Central memory CD8-positive, alpha-beta T cell (primary cell): ENCODE data around the gene SOD2.
"Not testable (repeated sequence)": the region's sequence is repeated elsewhere in the genome, so short reads cannot be mapped to it uniquely, and the experiment has no call there.

Experiments
- ATAC-seq: fragments of 150-1000 bp; cut with Tn5 transposase; replicated peaks from 2 replicates; pipeline ENCODE4 v1.10.0; 2022; ENCODE audit warnings: mild to moderate bottlenecking, moderate FRiP score, moderate number of reproducible peaks; ENCODE audit not compliant: poor library complexity, severe bottlenecking; ENCODE audit errors: extremely low read depth
- DNase-seq, 2 donors: peaks; one replicate each; pipeline ENCODE4 v3.0.0; 2021; ENCODE audit warnings: low spot score in 2 of 2
- H3K27ac Mint-ChIP-seq: one replicate; pipeline ENCODE4 v1.8.0; 2022; ENCODE audit warnings: low read depth, mild to moderate bottlenecking, moderate library complexity, mixed read lengths
- H3K27me3 Mint-ChIP-seq: one replicate; pipeline ENCODE4 v1.8.0; 2022; ENCODE audit warnings: mixed read lengths
- H3K36me3 Mint-ChIP-seq: one replicate; pipeline ENCODE4 v1.8.0; 2022; ENCODE audit warnings: mild to moderate bottlenecking, moderate library complexity, mixed read lengths; ENCODE audit not compliant: insufficient read depth
- H3K4me1 Mint-ChIP-seq: one replicate; pipeline ENCODE4 v1.8.0; 2022; ENCODE audit warnings: mixed read lengths
- H3K4me3 Mint-ChIP-seq: one replicate; pipeline ENCODE4 v1.8.0; 2022; ENCODE audit warnings: mild to moderate bottlenecking, moderate library complexity, mixed read lengths
- H3K9me3 Mint-ChIP-seq: one replicate; pipeline ENCODE4 v1.8.0; 2022; ENCODE audit warnings: mixed read lengths

The SOD2 gene

DNA sequence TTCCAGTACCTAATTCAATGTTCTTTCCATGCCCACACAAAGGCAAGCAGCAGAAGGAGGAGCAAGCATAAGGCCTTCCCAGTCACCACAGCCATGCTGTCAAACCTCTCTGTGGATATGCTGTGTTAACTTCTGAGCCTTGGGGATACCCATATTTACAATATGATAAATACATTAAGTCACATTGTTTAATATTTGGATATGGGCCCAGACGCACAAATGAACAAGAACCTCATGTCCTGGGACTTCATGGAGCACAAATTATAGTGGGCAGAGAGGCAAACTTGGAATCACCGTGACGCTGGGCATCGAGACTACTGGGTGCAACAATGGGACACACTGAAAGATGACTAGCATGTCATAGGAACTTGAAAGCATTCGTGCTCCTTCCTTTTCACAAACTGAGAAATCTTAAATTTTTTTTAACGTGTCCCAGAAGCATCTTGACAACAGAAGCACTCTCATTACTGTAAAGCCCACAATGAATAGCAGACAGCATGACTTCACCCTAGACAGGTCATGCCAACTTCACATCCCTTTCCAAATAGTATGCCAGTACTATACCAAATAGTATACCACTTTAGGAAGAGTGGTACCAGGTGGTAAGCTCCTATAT lies 16.0 kb downstream of the SOD2 start:
- Mint-ChIP-seq H3K36me3 (peaks cover 17% of the 10 kb centered on the region), H3K4me3 (no peak overlapping the region), H3K4me1 (peaks cover 20% of the 10 kb centered on the region), H3K9me3 (no peaks in the 10 kb centered on the region), H3K27me3 (no peaks in the 10 kb centered on the region), H3K27ac (no peak overlapping the region)
- DNase-seq: no peak
- no peak for ATAC-seq

DNA sequence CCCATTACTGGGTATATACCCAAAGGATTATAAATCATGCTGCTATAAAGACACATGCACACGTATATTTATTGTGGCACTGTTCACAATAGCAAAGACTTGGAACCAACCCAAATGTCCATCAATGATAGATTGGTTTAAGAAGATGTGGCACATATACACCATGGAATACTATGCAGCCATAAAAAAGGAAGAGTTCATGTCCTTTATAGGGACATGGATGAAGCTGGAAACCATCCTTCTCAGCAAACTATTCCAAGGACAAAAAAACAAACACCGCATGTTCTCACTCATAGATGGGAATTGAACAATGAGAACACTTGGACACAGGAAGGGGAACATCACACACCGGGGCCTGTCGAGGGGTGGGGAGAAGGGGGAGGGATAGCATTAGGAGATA lies 16.8 kb downstream of the SOD2 start:
- DNase-seq, H3K9me3 Mint-ChIP-seq, H3K27ac Mint-ChIP-seq, H3K4me3 Mint-ChIP-seq, ATAC-seq, H3K27me3 Mint-ChIP-seq: not testable (repeated sequence)
- Mint-ChIP-seq H3K4me1 (peaks cover 14% of the 10 kb centered on the region), H3K36me3 (peaks cover 13% of the 10 kb centered on the region)

- no peaks in the 10 kb centered on the region for H3K4me1 Mint-ChIP-seq
- H3K4me3 Mint-ChIP-seq: no peak overlapping the region
- DNase-seq (no peak), ATAC-seq (no peak)
- peaks cover 7% of the 10 kb centered on the region for H3K36me3 Mint-ChIP-seq
- no peaks in the 10 kb centered on the region for H3K9me3 Mint-ChIP-seq
- no peak overlapping the region for H3K27ac Mint-ChIP-seq
- H3K27me3 Mint-ChIP-seq: no peaks in the 10 kb centered on the region
Observed at GRCh38 chr6:159665868-159666635, 27.0 kb downstream of the SOD2 start.

GRCh38 chr6:159663368-159663889 lies 29.6 kb downstream of the SOD2 start:
- H3K27me3 Mint-ChIP-seq, ATAC-seq, H3K4me1 Mint-ChIP-seq, H3K9me3 Mint-ChIP-seq, H3K36me3 Mint-ChIP-seq, DNase-seq, H3K4me3 Mint-ChIP-seq, H3K27ac Mint-ChIP-seq: not testable (repeated sequence)

DNA sequence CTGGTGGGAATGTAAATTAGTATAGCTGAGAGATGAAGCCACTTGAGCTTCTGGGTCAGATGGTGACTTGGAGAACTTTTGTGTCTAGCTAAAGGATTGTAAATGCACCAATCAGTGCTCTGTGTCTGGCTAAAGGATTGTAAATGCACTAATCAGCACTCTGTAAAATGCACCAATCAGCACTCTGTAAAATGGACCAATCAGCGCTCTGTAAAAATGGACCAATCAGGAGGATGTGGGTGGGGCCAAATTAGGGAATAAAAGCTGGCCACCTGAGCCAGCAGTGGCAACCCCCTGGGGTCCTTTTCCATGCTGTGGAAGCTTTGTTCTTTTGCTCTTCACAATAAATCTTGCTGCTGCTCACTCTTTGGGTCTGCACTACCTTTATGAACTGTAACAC lies 31.1 kb downstream of the SOD2 start:
- not testable (repeated sequence) for H3K27ac Mint-ChIP-seq

GRCh38 chr6:159655409-159655988 lies 37.5 kb downstream of the SOD2 start:
- DNase-seq: no peak
- Mint-ChIP-seq H3K4me1 (peaks cover 5% of the 10 kb centered on the region), H3K36me3 (peaks cover 2% of the 10 kb centered on the region), H3K9me3 (no peaks in the 10 kb centered on the region), H3K4me3 (no peak overlapping the region), H3K27me3 (no peaks in the 10 kb centered on the region), H3K27ac (no peak overlapping the region)
- no peak for ATAC-seq

More for the DNA sequence above, 31.1 kb downstream of the SOD2 start:
- H3K36me3 Mint-ChIP-seq, H3K9me3 Mint-ChIP-seq, H3K4me3 Mint-ChIP-seq, DNase-seq, ATAC-seq, H3K4me1 Mint-ChIP-seq, H3K27me3 Mint-ChIP-seq: not testable (repeated sequence)

GRCh38 chr6:159654483-159655098 lies 38.5 kb downstream of the SOD2 start:
- H3K27ac Mint-ChIP-seq: no peak overlapping the region
- peaks cover 2% of the 10 kb centered on the region for H3K36me3 Mint-ChIP-seq
- no peak overlapping the region for H3K4me3 Mint-ChIP-seq
- no peaks in the 10 kb centered on the region for H3K27me3 Mint-ChIP-seq
- no peak for DNase-seq
- peaks cover 5% of the 10 kb centered on the region for H3K4me1 Mint-ChIP-seq
- H3K9me3 Mint-ChIP-seq: no peaks in the 10 kb centered on the region
- ATAC-seq: no peak

- H3K36me3 Mint-ChIP-seq: peaks cover 4% of the 10 kb centered on the region
- H3K27me3 Mint-ChIP-seq: no peaks in the 10 kb centered on the region
- H3K27ac Mint-ChIP-seq: no peak overlapping the region
- H3K4me1 Mint-ChIP-seq: peaks cover 14% of the 10 kb centered on the region
- ATAC-seq (no peak), DNase-seq (no peak)
- no peak overlapping the region for H3K4me3 Mint-ChIP-seq
- H3K9me3 Mint-ChIP-seq: no peaks in the 10 kb centered on the region
Observed at GRCh38 chr6:159650314-159650713, 42.7 kb downstream of the SOD2 start.

DNA sequence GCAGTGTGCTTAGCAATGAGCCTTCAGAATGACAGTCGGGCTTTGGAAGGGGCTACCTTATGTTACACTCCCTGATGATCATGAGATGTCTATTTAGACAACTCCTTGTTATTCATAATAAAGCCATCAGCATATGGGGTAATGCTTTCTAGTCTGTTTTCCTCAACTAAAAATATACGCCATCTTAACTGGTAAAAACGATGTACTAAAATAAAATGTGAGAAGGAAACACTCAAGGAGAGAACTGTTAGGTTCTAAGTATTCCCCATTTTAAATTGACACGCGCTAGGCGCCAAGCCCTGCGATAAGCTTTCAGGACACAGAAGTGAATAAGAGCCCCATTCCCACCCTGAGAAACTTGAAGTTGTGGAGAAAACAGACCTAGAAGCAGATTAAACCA lies 43.6 kb downstream of the SOD2 start:
- H3K4me1 Mint-ChIP-seq: peaks cover 10% of the 10 kb centered on the region
- ATAC-seq (no peak), DNase-seq (no peak)
- H3K4me3 Mint-ChIP-seq: no peak overlapping the region
- no peak overlapping the region for H3K27ac Mint-ChIP-seq
- H3K9me3 Mint-ChIP-seq: no peaks in the 10 kb centered on the region
- H3K27me3 Mint-ChIP-seq: no peaks in the 10 kb centered on the region
- H3K36me3 Mint-ChIP-seq: peaks cover 4% of the 10 kb centered on the region

DNA sequence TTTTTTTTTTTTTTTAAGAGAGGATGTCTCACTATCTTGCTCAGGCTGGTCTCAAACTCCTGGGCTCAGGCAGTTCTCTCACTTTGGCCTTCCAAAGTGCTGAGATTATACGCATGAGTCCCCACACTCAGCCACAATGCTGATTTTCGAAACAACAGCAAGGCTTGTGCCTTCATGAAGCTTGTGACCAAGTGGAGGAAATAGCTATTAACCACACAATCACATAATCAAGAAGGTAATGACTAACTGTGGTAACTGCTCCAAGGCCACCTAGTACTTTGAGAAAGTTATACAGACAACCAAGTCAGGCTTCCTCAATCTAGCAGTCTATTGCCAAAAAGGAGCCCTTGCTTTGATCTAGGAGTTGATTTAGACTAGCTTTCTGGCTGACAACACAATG lies 46.3 kb downstream of the SOD2 start:
- Mint-ChIP-seq H3K9me3 (no peaks in the 10 kb centered on the region), H3K4me3 (no peak overlapping the region), H3K36me3 (peaks cover 4% of the 10 kb centered on the region), H3K4me1 (peaks cover 10% of the 10 kb centered on the region), H3K27ac (peak overlapping the region; percentile 63), H3K27me3 (no peaks in the 10 kb centered on the region)
- ATAC-seq (no peak), DNase-seq (no peak)

GRCh38 chr6:159646116-159646515 lies 46.9 kb downstream of the SOD2 start:
- peaks cover 10% of the 10 kb centered on the region for H3K4me1 Mint-ChIP-seq
- ATAC-seq: no peak
- H3K9me3 Mint-ChIP-seq: no peaks in the 10 kb centered on the region
- no peaks in the 10 kb centered on the region for H3K27me3 Mint-ChIP-seq
- H3K27ac Mint-ChIP-seq: no peak overlapping the region
- no peak for DNase-seq
- H3K36me3 Mint-ChIP-seq: peaks cover 4% of the 10 kb centered on the region
- no peak overlapping the region for H3K4me3 Mint-ChIP-seq

DNA sequence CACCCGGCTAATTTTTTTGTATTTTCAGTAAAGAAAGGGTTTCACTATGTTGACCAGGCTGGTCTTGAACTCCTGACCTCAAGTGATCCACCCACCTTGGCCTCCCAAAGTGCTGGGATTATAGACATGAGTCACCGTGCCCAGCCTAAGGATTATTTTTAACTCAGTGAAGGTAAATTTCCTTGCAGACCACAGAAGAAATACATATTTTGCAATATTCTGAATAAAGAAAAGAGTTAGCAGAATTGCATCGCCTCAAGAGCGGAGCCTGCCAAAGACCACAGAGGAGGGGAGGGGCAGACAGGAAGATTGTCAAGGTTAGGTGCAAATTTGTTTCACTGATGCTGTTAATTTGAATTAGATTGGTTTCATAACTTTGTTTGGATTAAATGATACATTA lies 47.4 kb downstream of the SOD2 start:
- Mint-ChIP-seq H3K4me3 (no peak overlapping the region), H3K9me3 (no peaks in the 10 kb centered on the region), H3K27ac (no peak overlapping the region), H3K4me1 (peaks cover 10% of the 10 kb centered on the region), H3K36me3 (peaks cover 4% of the 10 kb centered on the region), H3K27me3 (no peaks in the 10 kb centered on the region)
- no peak for ATAC-seq
- no peak for DNase-seq
